Panc1 (cell line): ENCODE data around the gene ARFGAP1. TPM values are rescaled to one million over a fixed set of nuclear protein-coding genes. Genes with fewer than 3 reads are reported as not detected.

Source experiments
- ATAC-seq: fragments of 200-7000 bp; cut with Tn5 transposase; 2 replicates; pipeline ENCODE4 v1.9.1; 2020; ENCODE audit warnings: mild to moderate bottlenecking, moderate library complexity
- BruUV-seq: library from RNA; stranded (reverse); fragments of 400-500 nt; replicated peaks from 2 replicates; lab custom pipeline; 2021; lab: Mats Ljungman, UMichigan
- CTCF ChIA-PET: fragments of 300-600 bp; sonication (Branson Sonifier 250); formaldehyde crosslinking; loops from one replicate; lab custom pipeline; 2022; ENCODE audit warnings: antibody characterized with exemption; lab: Charles Lee
- POLR2A ChIA-PET: fragments of 300-600 bp; sonication (Branson Sonifier 250); formaldehyde crosslinking; loops from one replicate; lab custom pipeline; 2022; ENCODE audit warnings: antibody characterized with exemption; lab: Charles Lee
- DNase-seq: peaks from one replicate; pipeline ENCODE4 v3.0.0-alpha.2; 2010; ENCODE audit warnings: low read depth, low spot score
- H3K27ac ChIP-seq: 2 replicates; pipeline ENCODE4 v1.5.1; 2011; ENCODE audit warnings: mild to moderate bottlenecking, low read length, inconsistent platforms
- H3K27me3 ChIP-seq: fragments of 200-500 bp; sonication (Bioruptor generic); 2 replicates; pipeline ENCODE4 v1.6.0; 2014; ENCODE audit warnings: low read length, inconsistent platforms; ENCODE audit not compliant: control insufficient read depth, insufficient read depth
- H3K36me3 ChIP-seq: fragments of 200-500 bp; sonication (Bioruptor generic); 2 replicates; pipeline ENCODE4 v1.5.1; 2014; ENCODE audit warnings: inconsistent platforms, mild to moderate bottlenecking, low read length, moderate library complexity; ENCODE audit not compliant: control insufficient read depth, insufficient read depth
- H3K4me1 ChIP-seq: 2 replicates; pipeline ENCODE4 v1.5.1; 2011; ENCODE audit warnings: inconsistent platforms, mild to moderate bottlenecking, low read length, moderate library complexity; ENCODE audit not compliant: control insufficient read depth, insufficient read depth
- H3K4me3 ChIP-seq, 2 experiments: 2 replicates each; pipeline ENCODE4 v1.5.1; 2011 to 2012; ENCODE audit warnings: low read depth in 2 of 2, low read length in 2 of 2, mild to moderate bottlenecking in 2 of 2, inconsistent platforms in 1 of 2, moderate library complexity in 1 of 2
- H3K9me3 ChIP-seq: fragments of 200-500 bp; sonication (Bioruptor generic); 2 replicates; pipeline ENCODE4 v1.5.1; 2014; ENCODE audit warnings: low read depth, mild to moderate bottlenecking, inconsistent platforms, low read length, moderate library complexity; ENCODE audit not compliant: control insufficient read depth, insufficient read depth
- POLR2AphosphoS5 ChIP-seq: IDR thresholded peaks from 2 replicates; pipeline ENCODE4 v1.6.1; 2012; ENCODE audit warnings: mild to moderate bottlenecking, low read depth, low read length, moderate library complexity
- SIN3A ChIP-seq: IDR thresholded peaks from 2 replicates; pipeline ENCODE4 v1.6.1; 2012; ENCODE audit warnings: low read depth, mild to moderate bottlenecking, low read length, moderate library complexity, borderline replicate concordance; ENCODE audit not compliant: insufficient read depth
- TCF7L2 ChIP-seq: IDR thresholded peaks from 2 replicates; pipeline ENCODE4 v1.6.1; 2011; ENCODE audit warnings: mild to moderate bottlenecking, low read depth, low read length, inconsistent platforms
- in situ Hi-C: cut with HindIII; loops from 2 replicates; pipeline ENCODE4 v1.10.0; 2016; ENCODE audit warnings: low sequenced_read_pairs, low pct_unique_long_range_greater_than_20kb
- intact Hi-C: fragments of 100-400 bp; cut with micrococcal nuclease; formaldehyde crosslinking; loops from one replicate; pipeline ENCODE4 v1.10.0; 2022; ENCODE audit not compliant: unreplicated experiment
- total RNA-seq: library from RNA; stranded (reverse); gene quantifications from one replicate; pipeline ENCODE4 v1.2.1, GENCODE V29; 2021; ENCODE audit not compliant: unreplicated experiment
- TF ChIP-seq, protein P1 (sequence below), 2 experiments: IDR thresholded peaks; 2 replicates each; pipeline ENCODE4 v1.6.1; 2011 to 2012; ENCODE audit warnings: low read depth in 2 of 2, control low read depth in 1 of 2, low read length in 1 of 2, mild to moderate bottlenecking in 1 of 2, moderate library complexity in 1 of 2; ENCODE audit not compliant: insufficient read depth in 1 of 2
- TF ChIP-seq, protein P2 (sequence below): fragments of 450-650 bp; IDR thresholded peaks from 2 replicates; pipeline ENCODE4 v1.5.1; 2017; ENCODE audit warnings: mild to moderate bottlenecking

ARFGAP1 gene
- total RNA-seq, 1 experiment from 2014 or later, result 110 TPM

DNA sequence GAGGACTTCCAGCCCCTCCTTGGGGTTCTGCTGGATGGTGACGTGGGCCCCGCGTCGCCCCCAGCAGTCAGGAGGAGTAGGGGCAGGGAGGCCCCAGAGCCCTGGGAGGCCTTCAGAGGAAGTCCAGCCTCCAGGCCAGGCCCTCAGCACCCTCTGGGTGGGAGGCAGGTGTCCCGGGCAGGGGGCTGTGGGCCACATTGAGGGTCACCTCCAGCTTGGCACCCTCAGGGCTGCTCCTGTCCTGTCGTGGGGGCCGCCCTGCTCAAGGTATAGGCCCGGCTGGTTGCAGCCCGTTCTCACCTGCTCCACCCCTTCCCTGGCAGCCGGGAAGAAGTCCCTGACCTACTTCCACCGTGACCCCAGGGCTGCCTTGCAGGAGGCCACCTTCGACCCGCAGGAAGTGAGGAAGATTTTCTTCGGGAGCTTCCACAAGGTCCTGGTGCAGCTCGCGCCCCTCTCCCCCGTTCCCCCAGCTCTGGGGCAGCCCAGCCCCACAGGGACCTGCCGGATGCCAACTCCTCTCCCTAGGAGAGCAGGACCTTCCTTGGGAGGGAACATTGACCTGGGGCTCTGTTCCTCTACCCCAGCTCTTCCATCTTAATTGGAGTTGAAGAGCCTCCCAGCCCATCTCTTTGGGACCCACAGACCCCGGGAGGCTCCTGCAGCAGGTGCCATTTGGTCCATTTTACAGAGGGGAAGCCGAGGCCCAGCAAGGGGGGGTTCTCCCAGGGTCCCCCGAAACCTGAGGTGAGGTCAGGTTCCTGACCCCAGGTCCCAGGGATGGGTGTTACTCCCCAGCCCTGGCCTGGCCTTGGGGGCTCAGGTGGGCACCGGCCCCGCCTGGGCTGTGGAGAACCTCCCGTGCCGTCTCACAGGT lies 46.8 kb downstream of the ARFGAP1 start:
- in situ Hi-C loops, result no loop called here
- Histone ChIP-seq H3K9me3 (no peaks in the 10 kb centered on the region), H3K27ac (no peak overlapping the region), H3K27me3 (no peaks in the 10 kb centered on the region), H3K4me3 (no peak overlapping the region), H3K4me1 (no peaks in the 10 kb centered on the region; the same call in 1 of the 2 replicates), H3K36me3 (no peaks in the 10 kb centered on the region)
- ATAC-seq, result no peak
- TF ChIP-seq, protein P1, sequence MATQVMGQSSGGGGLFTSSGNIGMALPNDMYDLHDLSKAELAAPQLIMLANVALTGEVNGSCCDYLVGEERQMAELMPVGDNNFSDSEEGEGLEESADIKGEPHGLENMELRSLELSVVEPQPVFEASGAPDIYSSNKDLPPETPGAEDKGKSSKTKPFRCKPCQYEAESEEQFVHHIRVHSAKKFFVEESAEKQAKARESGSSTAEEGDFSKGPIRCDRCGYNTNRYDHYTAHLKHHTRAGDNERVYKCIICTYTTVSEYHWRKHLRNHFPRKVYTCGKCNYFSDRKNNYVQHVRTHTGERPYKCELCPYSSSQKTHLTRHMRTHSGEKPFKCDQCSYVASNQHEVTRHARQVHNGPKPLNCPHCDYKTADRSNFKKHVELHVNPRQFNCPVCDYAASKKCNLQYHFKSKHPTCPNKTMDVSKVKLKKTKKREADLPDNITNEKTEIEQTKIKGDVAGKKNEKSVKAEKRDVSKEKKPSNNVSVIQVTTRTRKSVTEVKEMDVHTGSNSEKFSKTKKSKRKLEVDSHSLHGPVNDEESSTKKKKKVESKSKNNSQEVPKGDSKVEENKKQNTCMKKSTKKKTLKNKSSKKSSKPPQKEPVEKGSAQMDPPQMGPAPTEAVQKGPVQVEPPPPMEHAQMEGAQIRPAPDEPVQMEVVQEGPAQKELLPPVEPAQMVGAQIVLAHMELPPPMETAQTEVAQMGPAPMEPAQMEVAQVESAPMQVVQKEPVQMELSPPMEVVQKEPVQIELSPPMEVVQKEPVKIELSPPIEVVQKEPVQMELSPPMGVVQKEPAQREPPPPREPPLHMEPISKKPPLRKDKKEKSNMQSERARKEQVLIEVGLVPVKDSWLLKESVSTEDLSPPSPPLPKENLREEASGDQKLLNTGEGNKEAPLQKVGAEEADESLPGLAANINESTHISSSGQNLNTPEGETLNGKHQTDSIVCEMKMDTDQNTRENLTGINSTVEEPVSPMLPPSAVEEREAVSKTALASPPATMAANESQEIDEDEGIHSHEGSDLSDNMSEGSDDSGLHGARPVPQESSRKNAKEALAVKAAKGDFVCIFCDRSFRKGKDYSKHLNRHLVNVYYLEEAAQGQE (IDR thresholded peaks at IDR 0.05; ENCODE audit: insufficient read depth in 1 of 2, low read depth in 2 of 2, low read length in 1 of 2), result no peak
- TF ChIP-seq TCF7L2 (no peak), POLR2AphosphoS5 (no peak), SIN3A (no peak)
- TF ChIP-seq, protein P2, sequence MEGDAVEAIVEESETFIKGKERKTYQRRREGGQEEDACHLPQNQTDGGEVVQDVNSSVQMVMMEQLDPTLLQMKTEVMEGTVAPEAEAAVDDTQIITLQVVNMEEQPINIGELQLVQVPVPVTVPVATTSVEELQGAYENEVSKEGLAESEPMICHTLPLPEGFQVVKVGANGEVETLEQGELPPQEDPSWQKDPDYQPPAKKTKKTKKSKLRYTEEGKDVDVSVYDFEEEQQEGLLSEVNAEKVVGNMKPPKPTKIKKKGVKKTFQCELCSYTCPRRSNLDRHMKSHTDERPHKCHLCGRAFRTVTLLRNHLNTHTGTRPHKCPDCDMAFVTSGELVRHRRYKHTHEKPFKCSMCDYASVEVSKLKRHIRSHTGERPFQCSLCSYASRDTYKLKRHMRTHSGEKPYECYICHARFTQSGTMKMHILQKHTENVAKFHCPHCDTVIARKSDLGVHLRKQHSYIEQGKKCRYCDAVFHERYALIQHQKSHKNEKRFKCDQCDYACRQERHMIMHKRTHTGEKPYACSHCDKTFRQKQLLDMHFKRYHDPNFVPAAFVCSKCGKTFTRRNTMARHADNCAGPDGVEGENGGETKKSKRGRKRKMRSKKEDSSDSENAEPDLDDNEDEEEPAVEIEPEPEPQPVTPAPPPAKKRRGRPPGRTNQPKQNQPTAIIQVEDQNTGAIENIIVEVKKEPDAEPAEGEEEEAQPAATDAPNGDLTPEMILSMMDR, result no peak
- BruUV-seq, result no TSS peak
- no peak for DNase-seq
- intact Hi-C loops, result no loop called here
- ChIA-PET CTCF (no interaction called here), POLR2A (no interaction called here)

DNA sequence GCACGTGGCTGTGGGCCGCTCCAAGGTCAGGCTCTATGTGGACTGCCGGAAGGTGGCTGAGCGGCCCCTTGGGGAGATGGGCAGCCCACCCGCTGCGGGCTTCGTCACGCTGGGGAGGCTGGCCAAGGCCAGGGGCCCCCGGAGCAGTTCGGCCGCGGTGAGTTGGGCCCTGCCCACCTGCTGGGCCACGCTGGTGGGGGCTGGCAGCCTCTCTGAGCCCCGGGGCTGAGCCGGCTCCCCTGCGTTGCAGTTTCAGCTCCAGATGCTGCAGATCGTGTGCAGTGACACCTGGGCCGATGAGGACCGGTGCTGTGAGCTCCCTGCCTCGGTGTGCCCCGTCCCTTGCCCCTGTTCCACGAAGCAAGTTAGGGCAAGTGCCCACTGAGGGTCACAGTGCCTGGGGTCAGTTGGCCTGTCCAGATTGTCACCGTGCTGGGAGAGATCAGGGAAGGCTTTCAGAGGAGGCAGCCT lies 47.5 kb downstream of the ARFGAP1 start:
- H3K4me3 ChIP-seq, result no peak overlapping the region
- intact Hi-C loops (no loop called here), in situ Hi-C loops (no loop called here)
- no TSS peak for BruUV-seq
- ATAC-seq, result no peak
- no peaks in the 10 kb centered on the region for H3K36me3 ChIP-seq
- CTCF ChIA-PET, result no interaction called here
- no peaks in the 10 kb centered on the region for H3K27me3 ChIP-seq
- no peaks in the 10 kb centered on the region for H3K9me3 ChIP-seq
- no peak overlapping the region for H3K27ac ChIP-seq
- TF ChIP-seq, protein P1 (IDR thresholded peaks at IDR 0.05; ENCODE audit: insufficient read depth in 1 of 2, low read depth in 2 of 2, low read length in 1 of 2), result no peak
- TF ChIP-seq TCF7L2, result no peak
- TF ChIP-seq, protein P2, result no peak
- TF ChIP-seq SIN3A, result no peak
- no peak for TF ChIP-seq POLR2AphosphoS5
- POLR2A ChIA-PET, result no interaction called here
- DNase-seq, result no peak
- no peaks in the 10 kb centered on the region; the same call in 1 of the 2 replicates for H3K4me1 ChIP-seq
